SK-N-MC (cell line): ENCODE measurements around the gene APLF.

ENCODE experiments used
- EZH2 ChIP-seq: fragments of 200-600 bp; sonication (generic); IDR thresholded peaks from one replicate; pipeline ENCODE4 v1.6.1; 2017; ENCODE audit warnings: antibody characterized with exemption
- POLR2AphosphoS5 ChIP-seq: IDR thresholded peaks from 2 replicates; pipeline ENCODE4 v1.6.1; 2012; ENCODE audit warnings: mild to moderate bottlenecking, low read depth, low read length, borderline replicate concordance

DNA sequence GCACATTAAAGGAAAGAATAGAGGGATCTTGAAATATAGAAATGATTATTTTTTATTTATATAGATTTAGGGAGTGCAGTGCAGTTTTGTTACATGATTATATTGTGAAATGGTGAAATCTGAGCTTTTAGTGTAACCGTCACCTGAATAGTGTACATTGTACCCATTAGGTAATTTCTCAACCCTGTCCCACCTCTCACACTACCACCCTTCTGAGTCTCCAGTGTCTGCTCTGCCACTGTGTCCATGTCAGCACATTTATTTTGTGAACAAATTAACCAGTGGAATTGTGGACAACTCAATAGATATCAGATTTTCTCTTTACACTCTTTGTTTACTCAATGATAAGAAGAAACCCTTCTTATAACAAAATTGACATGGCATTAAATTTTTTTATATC is 24.2 kb downstream of the APLF start:
- TF ChIP-seq POLR2AphosphoS5: no peak
- TF ChIP-seq EZH2: no peak
